Mesodermal cell (in vitro differentiated cells): ENCODE results near the gene REPIN1.
A peak's percentile ranks its signal among the peaks of the same experiment; 100 is the strongest.

Experiments used
- H3K27ac ChIP-seq: 2 replicates; pipeline ENCODE4 v1.7.0; 2013; ENCODE audit warnings: mild to moderate bottlenecking, low read depth, low read length, moderate library complexity; ENCODE audit not compliant: severe bottlenecking
- H3K36me3 ChIP-seq: 2 replicates; pipeline ENCODE4 v1.7.1; 2013; ENCODE audit warnings: mild to moderate bottlenecking, low read length, moderate library complexity; ENCODE audit not compliant: control insufficient read depth, insufficient read depth
- H3K4me1 ChIP-seq: one replicate; pipeline ENCODE4 v1.7.1; 2013; ENCODE audit warnings: mild to moderate bottlenecking, low read length; ENCODE audit not compliant: insufficient read depth, control insufficient read depth, poor library complexity, severe bottlenecking
- H3K4me3 ChIP-seq: 2 replicates; pipeline ENCODE4 v1.7.0; 2013; ENCODE audit warnings: low read length, control low read depth, mild to moderate bottlenecking; ENCODE audit not compliant: insufficient read depth, poor library complexity, severe bottlenecking; ENCODE audit errors: extremely low read depth
- H3K9me3 ChIP-seq: 2 replicates; pipeline ENCODE4 v1.7.1; 2013; ENCODE audit warnings: mild to moderate bottlenecking, low read length, moderate library complexity; ENCODE audit not compliant: control insufficient read depth
- WGBS, 2 experiments: methylation state at CpG; one replicate each; pipeline ENCODE4 v1.1.5; 2013; ENCODE audit warnings: missing lambda C conversion rate in 2 of 2; ENCODE audit not compliant: insufficient coverage in 2 of 2; 5-methylcytosine and 5-hydroxymethylcytosine counted together

REPIN1 gene

DNA sequence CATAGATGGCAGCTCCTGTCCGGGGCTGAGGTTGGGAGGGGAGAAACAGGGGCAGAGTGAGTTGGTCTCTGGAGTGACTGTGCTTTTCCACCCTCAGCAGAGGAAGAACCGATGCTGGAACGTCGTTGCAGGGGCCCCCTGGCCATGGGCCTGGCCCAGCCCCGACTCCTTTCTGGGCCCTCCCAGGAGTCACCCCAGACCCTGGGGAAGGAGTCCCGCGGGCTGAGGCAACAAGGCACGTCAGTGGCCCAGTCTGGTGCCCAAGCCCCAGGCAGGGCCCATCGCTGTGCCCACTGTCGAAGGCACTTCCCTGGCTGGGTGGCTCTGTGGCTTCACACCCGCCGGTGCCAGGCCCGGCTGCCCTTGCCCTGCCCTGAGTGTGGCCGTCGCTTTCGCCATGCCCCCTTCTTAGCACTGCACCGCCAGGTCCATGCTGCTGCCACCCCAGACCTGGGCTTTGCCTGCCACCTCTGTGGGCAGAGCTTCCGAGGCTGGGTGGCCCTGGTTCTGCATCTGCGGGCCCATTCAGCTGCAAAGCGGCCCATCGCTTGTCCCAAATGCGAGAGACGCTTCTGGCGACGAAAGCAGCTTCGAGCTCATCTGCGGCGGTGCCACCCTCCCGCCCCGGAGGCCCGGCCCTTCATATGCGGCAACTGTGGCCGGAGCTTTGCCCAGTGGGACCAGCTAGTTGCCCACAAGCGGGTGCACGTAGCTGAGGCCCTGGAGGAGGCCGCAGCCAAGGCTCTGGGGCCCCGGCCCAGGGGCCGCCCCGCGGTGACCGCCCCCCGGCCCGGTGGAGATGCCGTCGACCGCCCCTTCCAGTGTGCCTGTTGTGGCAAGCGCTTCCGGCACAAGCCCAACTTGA, 2.7 kb downstream of the REPIN1 start:
- Histone ChIP-seq H3K9me3 (no peaks in the 10 kb centered on the region), H3K4me3 (no peak overlapping the region), H3K36me3 (peaks cover 57% of the 10 kb centered on the region), H3K4me1 (peaks cover 60% of the 10 kb centered on the region), H3K27ac (peak overlapping the region; percentile 98)
- WGBS, 2 experiments: 95% methylated on average over 44 to 47 of the region's 48 CpGs

DNA sequence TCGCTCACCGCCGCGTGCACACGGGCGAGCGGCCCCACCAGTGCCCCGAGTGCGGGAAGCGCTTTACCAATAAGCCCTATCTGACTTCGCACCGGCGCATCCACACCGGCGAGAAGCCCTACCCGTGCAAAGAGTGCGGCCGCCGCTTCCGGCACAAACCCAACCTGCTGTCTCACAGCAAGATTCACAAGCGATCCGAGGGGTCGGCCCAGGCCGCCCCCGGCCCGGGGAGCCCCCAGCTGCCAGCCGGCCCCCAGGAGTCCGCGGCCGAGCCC, 3.3 kb downstream of the REPIN1 start:
- H3K27ac ChIP-seq: peak overlapping the region; percentile 41
- WGBS, 2 experiments: 94 to 98% methylated on average over 22 to 30 of the region's 30 CpGs
- peaks cover 57% of the 10 kb centered on the region for H3K36me3 ChIP-seq
- H3K9me3 ChIP-seq: no peaks in the 10 kb centered on the region
- H3K4me1 ChIP-seq: peaks cover 65% of the 10 kb centered on the region
- H3K4me3 ChIP-seq: no peak overlapping the region

GRCh38 chr7:150372271-150373048, 3.8 kb downstream of the REPIN1 start:
- no peak overlapping the region for H3K4me3 ChIP-seq
- peaks cover 57% of the 10 kb centered on the region for H3K36me3 ChIP-seq

DNA sequence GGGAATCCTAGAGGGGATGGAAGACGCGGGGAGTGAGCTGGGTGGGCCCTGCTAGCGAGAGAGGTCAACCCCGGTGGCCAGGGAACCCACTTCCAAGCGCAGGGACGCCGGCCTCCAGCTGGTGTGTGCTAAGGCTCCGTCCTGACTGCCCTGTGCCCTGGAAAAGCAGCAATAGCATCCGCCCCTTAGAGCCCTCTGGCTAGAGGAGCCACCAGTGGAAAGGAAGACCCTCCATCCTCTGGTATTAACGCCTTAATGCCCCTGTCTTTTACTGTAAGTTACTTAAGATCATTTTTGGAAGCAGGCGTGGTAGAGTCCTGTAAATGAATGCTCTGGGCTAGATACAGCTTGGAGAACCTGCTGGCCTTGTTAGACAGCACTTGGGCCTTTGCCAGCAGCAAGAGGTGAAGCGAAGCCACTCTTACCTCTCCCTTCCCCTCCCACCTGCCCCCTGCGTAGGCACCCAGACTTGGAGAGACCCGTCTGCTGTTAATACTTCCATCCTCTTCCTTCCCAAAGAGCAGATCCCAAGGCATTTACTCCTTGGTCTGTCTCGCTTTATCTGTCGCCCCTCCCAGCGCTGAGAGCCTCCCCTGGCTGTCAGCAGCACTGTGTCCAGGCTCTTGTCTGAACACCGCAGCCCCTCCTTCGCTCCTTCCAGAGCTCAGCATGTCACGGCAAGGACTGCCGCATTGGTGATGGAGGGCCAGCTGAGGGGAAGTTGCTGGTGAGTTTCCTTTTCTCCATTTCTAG, 4.6 kb downstream of the REPIN1 start:
- peak overlapping the region; percentile 90 for H3K27ac ChIP-seq
- no peak overlapping the region for H3K4me3 ChIP-seq
- H3K9me3 ChIP-seq: no peaks in the 10 kb centered on the region
- H3K4me1 ChIP-seq: peaks cover 76% of the 10 kb centered on the region
- H3K36me3 ChIP-seq: peaks cover 57% of the 10 kb centered on the region
- 86 to 89% methylated on average over 15 of the region's 21 CpGs for WGBS, 2 experiments

More at GRCh38 chr7:150372271-150373048, 3.8 kb downstream of the REPIN1 start:
- Histone ChIP-seq H3K9me3 (no peaks in the 10 kb centered on the region), H3K27ac (peak overlapping the region; percentile 41), H3K4me1 (peaks cover 71% of the 10 kb centered on the region)
- 95 to 98% methylated on average over 63 to 77 of the region's 79 CpGs for WGBS, 2 experiments

GRCh38 chr7:150374026-150374425, 5.4 kb downstream of the REPIN1 start:
- WGBS, 2 experiments: 100% methylated on average over 1 of the region's 4 CpGs
- Histone ChIP-seq H3K4me3 (peak overlapping the region; percentile 3), H3K36me3 (peaks cover 57% of the 10 kb centered on the region), H3K27ac (peak overlapping the region; percentile 90), H3K4me1 (peaks cover 76% of the 10 kb centered on the region), H3K9me3 (no peaks in the 10 kb centered on the region)

DNA sequence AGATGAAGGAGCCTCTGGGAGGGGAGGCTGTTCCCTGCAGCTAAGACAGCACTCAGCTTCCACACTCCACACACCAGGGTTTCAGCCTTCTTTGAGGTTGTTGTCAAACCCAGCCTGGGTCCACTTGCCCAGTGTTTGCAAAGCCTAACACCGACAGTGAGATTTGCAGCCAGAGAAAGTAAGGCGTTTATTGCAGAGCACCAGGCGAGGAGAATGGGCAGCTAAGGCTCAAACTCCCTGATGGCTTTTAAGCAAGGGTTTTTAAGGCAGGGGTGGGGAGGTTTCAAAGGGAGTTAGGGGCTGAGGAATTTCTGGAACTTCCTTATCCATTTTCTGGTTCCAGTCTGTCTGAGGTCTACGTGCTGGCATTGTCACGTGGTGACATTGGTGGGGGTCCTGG, 5.8 kb downstream of the REPIN1 start:
- H3K4me3 ChIP-seq: peak overlapping the region; percentile 3
- 50 to 69% methylated on average over 3 to 5 of the region's 5 CpGs for WGBS, 2 experiments
- H3K27ac ChIP-seq: peak overlapping the region; percentile 90
- H3K36me3 ChIP-seq: peaks cover 57% of the 10 kb centered on the region
- H3K4me1 ChIP-seq: peaks cover 76% of the 10 kb centered on the region
- H3K9me3 ChIP-seq: no peaks in the 10 kb centered on the region

- Histone ChIP-seq H3K9me3 (no peaks in the 10 kb centered on the region), H3K36me3 (peaks cover 44% of the 10 kb centered on the region), H3K4me3 (no peak overlapping the region), H3K27ac (peak overlapping the region; percentile 45), H3K4me1 (peaks cover 69% of the 10 kb centered on the region)
- WGBS, 2 experiments: 84 to 89% methylated on average over 6 of the region's 10 CpGs
Observed at GRCh38 chr7:150375662-150376521, 7.3 kb downstream of the REPIN1 start.

DNA sequence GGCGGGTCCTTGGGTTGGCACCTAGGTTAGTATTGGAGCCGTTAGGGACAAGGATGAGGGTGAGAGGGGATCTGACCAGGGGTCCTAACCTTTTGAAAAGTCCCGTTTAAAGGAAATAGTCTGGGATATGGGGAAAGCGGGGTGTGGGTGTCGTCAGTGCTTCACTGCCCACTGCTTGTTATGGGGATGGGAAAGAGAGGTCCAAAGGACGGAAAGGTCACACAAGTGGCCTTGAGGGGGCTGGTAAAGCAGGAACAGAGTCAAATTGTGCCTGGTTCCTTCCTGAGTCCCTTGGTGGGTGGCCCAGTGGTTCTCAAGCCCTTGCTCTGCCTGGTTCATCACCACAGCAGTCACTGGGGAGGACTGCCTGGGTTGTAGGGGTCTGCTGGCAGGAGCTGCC, 7.9 kb downstream of the REPIN1 start:
- Histone ChIP-seq H3K27ac (peak overlapping the region; percentile 45), H3K36me3 (peaks cover 37% of the 10 kb centered on the region), H3K4me1 (peaks cover 66% of the 10 kb centered on the region), H3K4me3 (no peak overlapping the region), H3K9me3 (no peaks in the 10 kb centered on the region)
- 78 to 89% methylated on average over 5 to 6 of the region's 6 CpGs for WGBS, 2 experiments

GRCh38 chr7:150377196-150377595, 8.6 kb downstream of the REPIN1 start:
- 45 to 94% methylated on average over 2 of the region's 3 CpGs for WGBS, 2 experiments
- peaks cover 62% of the 10 kb centered on the region for H3K4me1 ChIP-seq
- H3K4me3 ChIP-seq: no peak overlapping the region
- peak overlapping the region; percentile 97 for H3K27ac ChIP-seq
- H3K9me3 ChIP-seq: no peaks in the 10 kb centered on the region
- peaks cover 34% of the 10 kb centered on the region for H3K36me3 ChIP-seq

DNA sequence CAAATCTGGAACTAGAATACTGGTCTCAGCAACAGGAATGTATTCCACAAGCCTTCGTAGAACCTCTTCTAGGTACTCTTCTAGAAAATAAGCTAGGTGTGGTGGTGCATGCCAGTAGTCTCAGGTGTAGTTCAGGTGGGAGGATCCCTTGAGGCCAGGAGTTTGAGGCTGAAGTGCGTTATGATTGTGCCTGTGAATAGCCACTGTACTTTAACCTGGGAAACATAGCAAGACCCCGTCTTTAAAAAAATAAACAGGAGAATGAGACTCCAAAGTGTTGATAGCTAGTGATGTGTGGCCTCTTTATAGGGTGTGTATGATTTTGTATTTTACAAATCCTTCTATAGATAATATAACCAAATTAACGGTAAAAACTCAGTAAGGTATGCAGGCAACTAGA, 9.0 kb downstream of the REPIN1 start:
- peaks cover 62% of the 10 kb centered on the region for H3K4me1 ChIP-seq
- H3K4me3 ChIP-seq: no peak overlapping the region
- peaks cover 33% of the 10 kb centered on the region for H3K36me3 ChIP-seq
- H3K9me3 ChIP-seq: no peaks in the 10 kb centered on the region
- H3K27ac ChIP-seq: peak overlapping the region; percentile 97
- WGBS, 2 experiments: 60 to 92% methylated on average over 1 to 2 of the region's 4 CpGs
